Activated naive CD4-positive, alpha-beta T cell treated with anti-CD3 and anti-CD28 coated beads, Interleukin-2, amount 50 U/mL, for 16 hours (primary cell): ENCODE measurements around the gene ABCA9.
"Not testable (repeated sequence)": the region's sequence is repeated elsewhere in the genome, so short reads cannot be mapped to it uniquely, and the experiment has no call there.

Experiments used
- DNase-seq: peaks from one replicate; pipeline ENCODE4 v3.0.0-alpha.2; 2020

Gene ABCA9

DNA sequence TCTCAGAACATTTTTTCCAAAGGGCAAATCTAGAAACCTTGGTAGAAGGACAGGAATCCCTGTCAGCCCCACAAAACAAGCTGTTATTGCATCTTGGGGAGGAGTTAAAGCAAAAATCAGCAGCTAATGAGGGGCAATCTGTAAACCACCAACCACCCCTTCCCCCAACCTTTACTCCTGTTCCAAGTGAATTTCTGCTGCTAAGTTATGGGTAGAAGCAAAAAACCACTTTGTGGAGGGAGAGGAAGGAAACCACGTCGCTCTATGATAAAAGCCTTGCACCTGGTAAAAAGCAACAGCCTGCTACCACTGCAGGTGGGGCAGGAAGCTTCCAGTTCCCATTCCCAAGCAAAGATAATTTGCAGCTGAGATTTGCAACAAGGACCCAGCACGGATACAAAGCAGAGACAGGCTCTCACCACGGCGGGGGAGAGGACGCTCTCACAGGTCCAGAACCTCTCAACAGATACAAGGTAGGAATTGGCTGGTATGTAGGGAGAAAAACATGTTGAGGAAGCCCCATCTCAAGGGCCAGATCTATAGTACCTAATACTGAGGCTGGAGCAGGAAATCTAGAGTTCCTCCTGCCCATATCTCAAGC lies 116.2 kb downstream of the ABCA9 start:
- DNase-seq = no peak

DNA sequence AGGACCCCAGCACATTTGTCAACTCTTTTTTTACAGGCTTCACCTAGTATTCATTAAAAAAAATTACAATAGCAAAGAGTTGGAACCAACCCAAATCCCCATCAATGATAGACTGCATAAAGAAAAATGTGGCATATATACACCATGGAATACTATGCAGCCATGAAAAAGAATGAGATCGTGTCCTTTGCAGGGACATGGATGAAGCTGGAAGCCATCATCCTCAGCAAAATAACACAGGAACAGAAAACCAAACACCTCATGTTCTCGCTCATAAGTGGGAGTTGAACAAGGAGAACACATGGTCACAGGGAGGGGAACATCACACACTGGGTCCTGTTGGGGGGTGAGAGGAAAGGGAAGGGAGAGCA lies 116.9 kb downstream of the ABCA9 start:
- DNase-seq = not testable (repeated sequence)

DNA sequence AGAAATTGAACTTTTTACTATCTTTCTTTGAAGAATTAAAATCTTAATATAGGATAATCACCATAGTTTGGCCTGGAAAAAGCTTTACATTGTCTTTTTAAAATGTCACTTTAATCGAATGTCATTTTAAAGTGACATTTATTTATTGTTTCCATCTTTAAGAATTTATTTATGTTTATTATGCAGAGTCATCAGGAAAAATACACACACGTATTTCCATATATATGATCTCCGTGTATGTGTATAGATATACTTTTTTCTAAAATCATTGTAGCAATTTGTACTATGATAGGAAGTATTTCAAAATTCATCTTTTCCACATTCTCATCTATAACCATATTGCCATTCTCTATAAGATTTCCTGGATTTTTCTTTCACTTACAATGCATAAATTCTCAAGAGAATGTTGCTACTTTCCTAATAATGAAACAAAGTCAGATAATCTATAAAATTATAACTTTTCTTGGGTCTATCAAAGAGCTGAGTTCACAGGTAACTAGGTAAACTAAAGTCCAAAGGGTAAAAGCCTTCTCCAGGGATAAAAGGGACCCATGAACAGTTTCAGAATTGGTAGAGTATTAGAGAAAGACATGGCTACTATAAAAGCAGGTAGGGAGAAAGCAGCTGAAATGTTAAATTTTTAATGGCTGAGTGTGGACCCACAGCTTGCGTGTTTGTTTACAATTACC lies 117.5 kb downstream of the ABCA9 start:
- DNase-seq = no peak

DNA sequence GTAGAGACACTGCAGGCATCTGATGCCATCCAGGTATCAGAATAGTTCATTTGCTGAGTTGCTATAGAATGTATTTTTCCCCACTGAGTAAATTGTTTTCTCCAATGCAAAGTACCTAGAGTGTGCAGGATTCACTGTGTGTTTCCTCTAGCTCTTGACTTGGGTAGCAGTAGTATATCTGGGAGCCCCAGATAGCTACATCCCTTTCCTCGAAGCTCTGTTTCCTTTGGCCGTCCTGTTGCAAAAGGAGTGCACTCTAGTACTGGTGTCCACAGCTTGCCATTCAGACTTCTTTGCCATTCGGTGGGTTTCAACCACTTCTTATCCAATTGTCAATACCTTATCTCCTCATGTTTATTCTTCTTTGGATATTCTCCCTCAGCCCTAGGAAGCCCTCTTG lies 118.3 kb downstream of the ABCA9 start:
- no peak for DNase-seq

DNA sequence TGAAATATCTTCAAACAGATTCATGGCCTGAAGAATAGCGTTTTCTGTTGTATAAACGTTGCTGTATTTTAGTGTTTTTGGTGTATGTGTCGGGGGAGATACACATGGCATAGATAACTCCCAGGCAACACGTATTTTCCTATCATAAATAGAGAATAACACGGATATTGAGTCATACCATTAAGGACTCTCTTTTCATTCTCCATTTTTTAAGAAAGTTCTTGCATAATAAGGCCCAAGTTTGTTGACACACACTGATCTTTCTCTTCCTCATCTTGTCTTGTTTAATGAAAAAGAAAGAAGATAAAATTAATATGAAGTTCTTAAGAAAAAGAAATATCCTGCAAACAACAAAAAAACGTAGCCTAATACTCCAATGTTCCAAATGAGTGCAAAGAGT lies 119.0 kb downstream of the ABCA9 start:
- DNase-seq = no peak

DNA sequence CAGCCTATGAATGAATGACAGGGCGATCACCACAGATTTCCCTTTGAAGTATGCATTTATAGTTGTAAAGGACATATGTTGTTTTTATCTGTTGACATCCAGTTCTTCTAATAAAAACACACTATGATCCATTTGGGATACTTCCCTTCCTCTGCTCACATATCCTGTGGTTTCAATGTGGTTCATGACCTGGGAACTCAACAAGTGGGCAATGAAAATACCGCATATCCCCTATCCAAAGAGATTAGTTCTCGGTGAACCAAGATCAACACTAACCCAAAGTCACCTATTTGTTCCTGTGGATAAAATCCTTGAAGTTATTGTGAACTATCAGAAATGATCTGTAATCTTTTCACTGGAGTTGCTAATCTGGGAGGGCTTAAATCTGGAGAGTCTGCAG lies 121.5 kb downstream of the ABCA9 start:
- no peak for DNase-seq

DNA sequence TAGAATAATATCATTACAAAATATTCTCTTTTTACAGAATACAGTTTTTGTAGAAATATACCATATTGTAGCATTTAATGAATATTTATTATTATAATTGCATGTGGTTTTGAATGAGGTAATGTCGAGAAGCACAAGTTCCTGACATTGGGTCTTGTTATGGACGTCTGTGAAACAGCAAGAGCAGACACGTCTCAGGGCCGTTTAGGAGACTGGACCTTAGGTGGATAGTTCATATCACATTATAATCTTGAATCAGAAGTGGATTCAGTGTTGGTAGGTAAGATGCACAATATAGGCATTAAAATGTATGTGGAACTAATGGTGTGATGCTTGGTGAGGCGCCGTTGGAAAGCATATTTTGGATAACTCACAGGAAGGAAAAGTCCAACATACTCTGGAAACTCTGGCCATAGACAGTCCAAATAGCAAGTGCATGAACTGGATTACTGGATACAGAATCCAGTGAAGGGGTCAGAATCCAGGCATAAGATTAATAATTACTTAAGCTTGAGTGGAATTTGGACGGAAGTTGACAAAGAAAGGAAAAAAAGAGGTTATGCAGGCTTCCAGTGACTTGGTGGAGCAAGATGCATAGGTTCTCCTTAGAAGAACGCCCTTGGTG lies 122.7 kb downstream of the ABCA9 start:
- DNase-seq = no peak

DNA sequence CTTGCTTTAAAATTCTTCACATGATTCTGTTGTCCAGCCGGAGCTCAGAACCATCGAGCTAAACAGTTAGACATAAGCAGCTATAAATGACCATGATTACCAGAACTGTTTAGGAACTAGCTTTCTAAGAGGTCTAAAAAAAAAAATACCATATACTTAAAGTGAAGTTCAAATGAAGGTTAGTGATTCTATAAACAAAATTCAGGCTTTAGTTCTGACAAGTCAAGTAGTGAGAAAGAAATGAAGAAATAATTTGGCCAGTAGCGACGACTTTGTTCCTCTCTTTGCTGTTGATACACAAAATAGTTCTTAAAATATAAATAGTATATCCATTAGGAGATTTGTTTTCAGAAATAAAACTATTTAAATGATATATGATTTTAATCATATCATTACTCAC lies 133.2 kb downstream of the ABCA9 start:
- DNase-seq = no peak

DNA sequence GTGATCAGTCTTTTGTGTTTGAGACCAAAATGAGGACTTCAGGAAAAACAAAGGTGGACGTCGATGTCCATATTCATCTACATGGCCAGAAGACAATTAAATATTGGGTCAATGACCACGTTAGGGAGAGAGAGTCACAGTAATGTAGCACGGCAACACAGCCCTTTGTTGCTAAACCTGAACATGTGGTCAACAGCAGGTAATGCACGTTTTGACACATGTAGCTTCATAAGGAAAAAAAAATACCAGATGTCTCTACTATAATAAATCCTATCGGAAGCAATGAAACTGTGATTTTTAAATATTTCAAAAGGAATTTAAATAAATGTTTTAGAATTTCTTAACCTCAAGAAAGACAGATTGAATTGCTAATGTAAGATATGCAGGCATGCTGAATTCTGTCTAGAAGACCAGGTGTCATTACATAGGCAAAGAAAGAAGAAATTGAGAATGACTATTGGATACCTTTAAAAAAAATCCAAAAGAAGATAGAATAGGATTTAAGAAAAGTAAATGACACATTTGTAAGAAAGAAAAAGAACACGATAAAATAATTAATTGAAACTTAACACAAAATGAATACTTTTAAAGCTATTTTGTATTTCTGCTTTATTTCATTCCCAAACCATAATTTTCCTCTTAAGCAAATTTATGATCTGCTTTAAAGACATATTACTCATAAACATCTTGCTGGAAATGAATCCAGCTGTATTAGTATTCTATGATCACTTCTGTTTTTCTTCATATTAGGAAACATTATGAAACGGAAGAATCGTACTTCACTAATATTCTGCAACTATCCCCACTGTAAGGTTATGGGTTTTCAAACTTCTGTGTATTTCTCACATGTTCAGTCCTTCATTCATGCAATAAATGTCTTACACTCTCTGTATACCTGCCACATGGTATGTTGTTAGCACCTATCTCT lies 135.7 kb downstream of the ABCA9 start:
- DNase-seq = no peak
